Left ventricle myocardium inferior (tissue), 1 donor: ENCODE measurements around the gene TFB2M. TPM values are rescaled to one million over a fixed set of nuclear protein-coding genes. Genes with fewer than 3 reads are reported as not detected.
"Not testable (repeated sequence)": the region's sequence is repeated elsewhere in the genome, so short reads cannot be mapped to it uniquely, and the experiment has no call there.

Experiments used
- DNase-seq: peaks from one replicate; pipeline ENCODE4 v3.0.0-alpha.2; 2020
- H3K27ac ChIP-seq: fragments of 200-600 bp; replicated peaks from 2 replicates; pipeline ENCODE4 v1.8.0; 2021
- H3K27me3 ChIP-seq: fragments of 200-600 bp; 2 replicates; pipeline ENCODE4 v1.8.0; 2021; ENCODE audit warnings: low read depth
- H3K36me3 ChIP-seq: fragments of 200-600 bp; 2 replicates; pipeline ENCODE4 v1.8.0; 2021
- H3K4me1 ChIP-seq: fragments of 200-600 bp; 2 replicates; pipeline ENCODE4 v1.8.0; 2021
- H3K4me3 ChIP-seq: fragments of 200-600 bp; 2 replicates; pipeline ENCODE4 v1.8.0; 2021; ENCODE audit warnings: mild to moderate bottlenecking, moderate library complexity
- H3K9me3 ChIP-seq: fragments of 200-600 bp; replicated peaks from 2 replicates; pipeline ENCODE4 v1.8.0; 2021
- intact Hi-C: fragments of 100-400 bp; cut with micrococcal nuclease; formaldehyde crosslinking; loops from one replicate; pipeline ENCODE4 v1.11.0; 2022
- long read RNA-seq: library from polyadenylated mRNA; unstranded; transcript quantifications from one replicate; pipeline ENCODE4 v2.0.0, GENCODE V29; 2021
- total RNA-seq: library from RNA; stranded (reverse); fragmentation: NEBNext Ultra II Directional; extraction: Animal tissue kit (Norgen Biotek cat#: 25700); gene quantifications from one replicate; pipeline ENCODE4 v1.2.1, GENCODE V29; 2021
- TF ChIP-seq, protein P1 (sequence below): fragments of 200-600 bp; IDR thresholded peaks from 2 replicates; pipeline ENCODE4 v1.8.0; 2021; ENCODE audit warnings: antibody characterized with exemption, mild to moderate bottlenecking, borderline replicate concordance
- donor health status: DM: no; HTN: yes; CAD: no; lungs with severe emphysema.

Gene TFB2M
- total RNA-seq, result 18.3 TPM
- long read RNA-seq, transcript TFB2M-201 (8 exons, 1,848 nt), result major isoform, 35 of 37 reads
- long read RNA-seq, partial matches to known transcripts, result 0 of 37 reads
- long read RNA-seq, other reads (novel, unspliced or antisense), result 2 of 37 reads

GRCh38 chr1:246566128-246566812, at the start of gene TFB2M, which contains the start of gene CNST:
Gene TFB2M (minus strand): TSS chr1:246566261. CDS start chr1:246566138, 123 bp downstream.
Gene CNST (plus strand): TSS chr1:246566456. CDS start chr1:246591563, 25,107 bp downstream.
- Histone ChIP-seq H3K4me1 (peaks cover 74% of the 10 kb centered on the region), H3K9me3 (no peaks in the 10 kb centered on the region), H3K4me3 (peak within 1 kb of the TSS; percentile 89), H3K27ac (peak within 1 kb of the TSS; percentile 96), H3K36me3 (peaks cover 11% of the 10 kb centered on the region), H3K27me3 (no peaks in the 10 kb centered on the region)
- TF ChIP-seq, protein P1, sequence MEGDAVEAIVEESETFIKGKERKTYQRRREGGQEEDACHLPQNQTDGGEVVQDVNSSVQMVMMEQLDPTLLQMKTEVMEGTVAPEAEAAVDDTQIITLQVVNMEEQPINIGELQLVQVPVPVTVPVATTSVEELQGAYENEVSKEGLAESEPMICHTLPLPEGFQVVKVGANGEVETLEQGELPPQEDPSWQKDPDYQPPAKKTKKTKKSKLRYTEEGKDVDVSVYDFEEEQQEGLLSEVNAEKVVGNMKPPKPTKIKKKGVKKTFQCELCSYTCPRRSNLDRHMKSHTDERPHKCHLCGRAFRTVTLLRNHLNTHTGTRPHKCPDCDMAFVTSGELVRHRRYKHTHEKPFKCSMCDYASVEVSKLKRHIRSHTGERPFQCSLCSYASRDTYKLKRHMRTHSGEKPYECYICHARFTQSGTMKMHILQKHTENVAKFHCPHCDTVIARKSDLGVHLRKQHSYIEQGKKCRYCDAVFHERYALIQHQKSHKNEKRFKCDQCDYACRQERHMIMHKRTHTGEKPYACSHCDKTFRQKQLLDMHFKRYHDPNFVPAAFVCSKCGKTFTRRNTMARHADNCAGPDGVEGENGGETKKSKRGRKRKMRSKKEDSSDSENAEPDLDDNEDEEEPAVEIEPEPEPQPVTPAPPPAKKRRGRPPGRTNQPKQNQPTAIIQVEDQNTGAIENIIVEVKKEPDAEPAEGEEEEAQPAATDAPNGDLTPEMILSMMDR, result no peak
- peak; percentile 98 for DNase-seq
- intact Hi-C loops, result no loop called here

DNA sequence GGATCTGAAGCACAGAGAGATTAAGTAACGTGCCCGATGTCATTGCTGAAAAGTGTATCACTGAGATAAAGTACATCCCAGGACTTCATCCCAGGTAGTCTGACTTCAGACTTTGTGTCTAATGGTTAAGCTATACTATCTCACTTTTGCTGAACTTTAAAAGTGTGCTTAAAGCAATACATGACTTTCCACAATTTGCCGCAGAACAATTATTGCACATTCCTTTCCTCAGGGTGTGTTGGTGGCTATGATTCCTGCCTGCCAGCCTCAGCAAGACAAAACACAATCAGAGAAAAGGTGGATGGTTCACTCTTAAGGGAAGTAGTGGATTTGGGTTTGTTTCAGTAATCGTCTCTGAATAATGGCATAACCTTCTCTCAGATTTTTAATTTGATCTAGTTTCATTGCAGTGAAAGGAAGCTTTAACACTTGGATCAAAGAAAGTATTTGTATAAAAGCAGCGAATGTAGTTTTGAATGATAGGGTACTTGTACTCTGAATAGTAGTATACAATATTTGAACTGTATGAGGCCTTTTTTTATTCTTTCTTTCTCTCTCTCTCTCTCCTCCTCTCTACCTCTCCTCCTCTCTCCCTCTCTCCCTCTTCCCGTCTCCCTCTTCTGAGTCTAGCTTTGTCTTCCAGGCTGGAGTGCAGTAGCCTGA, 47.2 kb upstream of the TFB2M start:
- TF ChIP-seq, protein P1, result no peak
- Histone ChIP-seq H3K9me3 (no peaks in the 10 kb centered on the region), H3K4me3 (no peak overlapping the region), H3K4me1 (peaks cover 79% of the 10 kb centered on the region), H3K27ac (no peak overlapping the region), H3K27me3 (no peaks in the 10 kb centered on the region), H3K36me3 (no peaks in the 10 kb centered on the region)
- no peak for DNase-seq
- intact Hi-C loops, result no loop called here

DNA sequence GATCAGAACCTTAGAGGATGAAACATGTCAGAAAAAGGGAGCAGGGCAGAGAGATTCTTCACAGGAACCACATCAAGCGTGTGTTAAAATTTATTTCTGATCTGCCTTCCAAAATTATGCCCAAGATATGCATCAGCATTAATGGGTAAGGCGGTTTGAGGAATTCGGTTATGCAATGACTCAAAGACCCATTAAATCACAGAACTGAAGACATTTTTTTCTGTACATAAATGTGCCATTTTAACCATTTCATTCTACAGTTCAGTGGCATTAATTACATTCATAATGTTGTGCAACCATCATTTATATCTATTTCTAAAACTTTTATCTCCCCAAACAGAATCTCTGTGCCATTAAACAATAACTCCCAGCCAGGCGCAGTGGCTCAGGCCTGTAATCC, 43.6 kb upstream of the TFB2M start:
- Histone ChIP-seq H3K27me3 (no peaks in the 10 kb centered on the region), H3K4me3 (no peak overlapping the region), H3K9me3 (no peaks in the 10 kb centered on the region), H3K4me1 (peaks cover 59% of the 10 kb centered on the region), H3K27ac (peak overlapping the region; percentile 76), H3K36me3 (no peaks in the 10 kb centered on the region)
- intact Hi-C loops, result no loop called here
- no peak for DNase-seq
- TF ChIP-seq, protein P1, result no peak

- intact Hi-C loops, result no loop called here
- peaks cover 59% of the 10 kb centered on the region for H3K4me1 ChIP-seq
- peak; percentile 61 for DNase-seq
- H3K27ac ChIP-seq, result peak overlapping the region; percentile 76
- TF ChIP-seq, protein P1, result peak; percentile 44
- no peaks in the 10 kb centered on the region for H3K27me3 ChIP-seq
- H3K36me3 ChIP-seq, result no peaks in the 10 kb centered on the region
- H3K4me3 ChIP-seq, result peak overlapping the region; percentile 21
- H3K9me3 ChIP-seq, result no peaks in the 10 kb centered on the region
These were observed 42.7 kb upstream of the TFB2M start for GRCh38 chr1:246608616-246609376.

DNA sequence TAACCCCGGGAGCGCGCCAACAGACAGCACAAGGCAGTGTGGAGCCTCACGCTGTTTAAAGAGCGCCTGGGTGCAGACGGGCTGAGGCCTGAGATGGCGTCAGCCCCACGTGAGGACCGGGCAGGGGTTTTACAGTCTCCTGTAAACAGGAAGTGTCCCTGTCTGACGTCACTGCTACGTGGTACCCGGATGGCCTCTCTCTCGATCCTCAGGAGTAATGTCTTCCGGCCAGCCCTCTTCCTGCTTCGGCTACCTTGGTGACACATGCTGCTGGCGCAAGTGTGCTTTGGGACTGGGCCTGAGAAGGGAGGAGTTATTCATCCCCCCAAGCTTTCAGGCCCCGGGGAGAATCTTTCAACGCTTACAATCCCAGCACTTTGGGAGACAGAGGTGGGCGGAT, 41.4 kb upstream of the TFB2M start:
- peak; percentile 24 for DNase-seq
- intact Hi-C loops, result no loop called here
- Histone ChIP-seq H3K27ac (peak overlapping the region; percentile 76), H3K27me3 (no peaks in the 10 kb centered on the region), H3K9me3 (no peaks in the 10 kb centered on the region), H3K4me1 (peaks cover 52% of the 10 kb centered on the region), H3K4me3 (no peak overlapping the region), H3K36me3 (no peaks in the 10 kb centered on the region)
- TF ChIP-seq, protein P1, result no peak

- H3K36me3 ChIP-seq, H3K4me3 ChIP-seq, H3K9me3 ChIP-seq, intact Hi-C loops, H3K27ac ChIP-seq, H3K27me3 ChIP-seq, DNase-seq: not testable (repeated sequence)
- H3K4me1 ChIP-seq, result peaks cover 35% of the 10 kb centered on the region
These were observed 39.2 kb upstream of the TFB2M start for GRCh38 chr1:246605231-246605630.
